HG03558 (cell line): ENCODE measurements around the gene TGFBI.

ENCODE experiments used
- ATAC-seq: cut with Tn5 transposase; IDR thresholded peaks from one replicate; pipeline ENCODE4 v1.9.1; 2021; ENCODE audit warnings: moderate number of reproducible peaks; ENCODE audit not compliant: unreplicated experiment; ENCODE audit errors: extremely low read depth

Gene TGFBI

DNA sequence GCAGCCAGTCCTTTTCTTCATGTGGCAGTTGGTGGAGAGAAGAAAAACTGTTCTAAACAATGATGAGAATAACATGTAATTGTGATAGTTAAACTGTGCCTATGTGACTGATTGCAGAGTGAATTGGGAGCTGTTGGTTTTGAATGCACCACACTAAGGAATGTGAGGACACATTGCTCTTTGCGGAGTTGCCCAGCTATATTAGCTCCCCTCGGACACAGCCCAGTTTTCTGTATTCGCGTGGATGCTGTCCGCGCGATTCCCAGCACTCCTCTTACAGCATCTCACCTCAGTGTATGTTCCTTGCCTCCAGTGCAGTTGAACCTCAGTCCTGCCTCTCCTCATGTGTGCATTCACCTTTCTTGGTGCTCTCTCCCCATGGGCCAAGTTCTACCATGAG lies 32.2 kb downstream of the TGFBI start:
- ATAC-seq: no peak

DNA sequence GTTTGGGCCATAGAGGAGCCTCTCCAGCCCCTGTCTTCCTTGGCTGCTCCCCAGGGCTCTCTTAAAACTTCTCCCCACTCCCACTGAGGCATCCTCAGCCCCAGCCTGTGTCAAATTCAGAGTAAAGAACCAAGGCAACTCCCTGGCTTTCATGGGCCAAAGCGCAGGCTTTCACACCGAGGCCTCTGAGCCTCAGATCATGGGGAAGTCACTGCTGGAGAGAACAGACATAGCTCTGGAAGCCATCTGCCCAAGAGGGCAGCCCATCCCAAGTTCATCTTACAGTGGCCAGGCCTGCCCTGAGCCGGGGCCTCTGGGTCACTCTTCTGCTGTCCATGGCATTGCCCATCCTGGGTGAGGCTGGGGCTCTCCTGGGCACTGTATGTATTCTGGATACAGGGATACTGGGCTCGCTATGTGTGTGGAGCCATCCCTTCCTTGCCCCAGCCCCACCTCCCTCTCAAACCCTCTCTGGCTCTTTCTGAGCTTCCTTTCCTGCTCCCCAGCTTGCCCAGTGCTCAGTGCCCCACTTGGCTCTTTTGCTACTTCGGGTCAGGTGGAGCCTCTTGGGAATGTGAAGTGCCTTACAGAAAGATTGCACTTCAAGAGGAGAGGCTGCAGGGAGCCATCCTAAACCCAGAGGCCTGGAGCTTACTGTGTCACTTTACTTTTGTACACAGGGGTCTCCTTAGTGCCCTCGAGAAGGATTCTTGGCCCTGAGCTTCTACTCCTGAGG lies 33.0 kb downstream of the TGFBI start:
- no peak for ATAC-seq

DNA sequence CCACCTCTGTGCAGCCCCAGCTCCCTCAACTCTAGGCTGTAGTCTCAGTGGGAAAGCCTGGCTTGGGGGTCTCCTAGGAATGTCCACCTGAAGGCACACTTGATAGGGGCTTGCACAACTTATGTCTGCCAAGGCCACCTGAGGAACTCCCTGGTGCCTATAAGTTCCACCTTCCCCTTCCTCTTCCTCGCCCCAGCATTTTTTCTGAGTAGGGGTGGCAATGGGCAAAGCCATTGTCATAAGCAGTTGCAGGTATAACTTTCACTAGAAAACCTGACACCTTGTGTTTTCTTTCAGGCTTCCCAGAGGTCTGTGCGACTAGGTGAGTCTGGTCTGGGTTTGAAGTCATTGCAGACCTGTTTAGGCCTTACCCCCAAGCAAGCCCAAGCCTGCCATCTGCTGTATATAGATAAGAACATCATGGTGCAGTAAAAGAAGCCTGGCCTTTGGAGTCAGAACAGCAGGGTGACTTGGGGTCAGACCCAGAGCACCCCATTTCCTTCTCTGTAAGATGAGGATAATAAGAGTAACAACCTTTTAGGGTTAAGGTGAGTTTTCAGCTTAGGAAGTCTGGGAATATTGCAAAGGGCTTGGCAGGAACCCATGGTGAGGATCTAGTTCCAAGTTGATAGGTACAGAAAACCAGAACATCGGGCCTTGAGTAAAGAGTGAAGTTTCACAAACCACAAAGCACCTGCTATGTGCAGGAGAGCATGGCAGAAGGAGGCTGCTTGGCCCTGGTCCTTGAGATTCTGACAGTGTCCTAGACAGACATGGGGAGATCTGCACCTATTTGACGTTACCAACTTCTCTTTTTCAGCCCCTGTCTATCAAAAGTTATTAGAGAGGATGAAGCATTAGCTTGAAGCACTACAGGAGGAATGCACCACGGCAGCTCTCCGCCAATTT lies 33.8 kb downstream of the TGFBI start:
- no peak for ATAC-seq

- no peak for ATAC-seq
Measured at GRCh38 chr5:136063778-136064465, 35.1 kb downstream of the TGFBI start.

DNA sequence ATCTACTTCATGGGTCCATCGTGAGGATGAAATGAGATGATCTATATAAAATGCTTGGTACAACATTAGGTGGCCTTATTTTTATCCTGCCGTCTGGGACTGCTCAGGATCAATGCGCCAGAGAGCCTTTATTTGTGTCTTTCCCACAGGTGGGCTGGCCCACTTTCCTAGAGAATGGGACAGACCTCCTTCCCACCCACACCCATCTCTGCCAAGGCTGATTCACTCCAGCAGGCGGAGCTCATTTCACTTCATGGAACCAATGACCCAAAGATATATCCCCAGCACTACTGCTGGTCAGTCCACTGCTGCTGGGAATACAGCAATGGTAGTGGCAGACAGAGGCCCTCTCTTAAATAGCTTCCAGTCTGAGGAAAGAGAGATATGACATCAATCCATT lies 35.7 kb downstream of the TGFBI start:
- no peak for ATAC-seq

GRCh38 chr5:136065588-136065987 lies 36.8 kb downstream of the TGFBI start:
- no peak for ATAC-seq

DNA sequence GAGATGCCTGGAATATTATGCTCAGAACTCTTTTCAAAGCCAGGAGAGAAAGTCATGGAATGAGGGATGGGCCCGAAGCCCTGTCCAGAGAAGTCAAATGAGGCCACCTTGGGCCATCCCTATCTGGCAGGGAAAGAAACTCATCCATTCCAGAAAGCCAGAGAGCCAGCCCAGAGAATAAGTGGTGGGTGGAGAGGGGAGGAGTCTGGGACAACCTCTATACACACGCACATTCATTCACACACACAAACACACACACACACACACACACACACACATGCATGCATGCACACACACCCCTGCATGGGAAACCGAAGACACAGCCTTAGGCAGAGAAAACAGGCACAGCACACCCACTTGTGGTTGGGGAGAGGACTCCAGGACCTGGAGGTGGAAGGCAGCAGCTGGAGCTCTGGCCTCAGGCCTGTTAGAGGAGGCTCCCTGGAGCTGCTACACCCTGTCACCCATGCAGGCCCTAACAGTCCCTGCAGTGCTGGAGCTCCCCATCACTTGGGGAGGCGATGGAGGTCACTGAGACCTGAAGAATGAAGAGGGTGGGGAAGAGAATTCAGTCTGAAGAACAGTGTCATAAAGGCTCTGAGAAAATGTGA lies 38.0 kb downstream of the TGFBI start:
- ATAC-seq: no peak

- no peak for ATAC-seq
Measured at GRCh38 chr5:136067422-136067821, 38.6 kb downstream of the TGFBI start.

DNA sequence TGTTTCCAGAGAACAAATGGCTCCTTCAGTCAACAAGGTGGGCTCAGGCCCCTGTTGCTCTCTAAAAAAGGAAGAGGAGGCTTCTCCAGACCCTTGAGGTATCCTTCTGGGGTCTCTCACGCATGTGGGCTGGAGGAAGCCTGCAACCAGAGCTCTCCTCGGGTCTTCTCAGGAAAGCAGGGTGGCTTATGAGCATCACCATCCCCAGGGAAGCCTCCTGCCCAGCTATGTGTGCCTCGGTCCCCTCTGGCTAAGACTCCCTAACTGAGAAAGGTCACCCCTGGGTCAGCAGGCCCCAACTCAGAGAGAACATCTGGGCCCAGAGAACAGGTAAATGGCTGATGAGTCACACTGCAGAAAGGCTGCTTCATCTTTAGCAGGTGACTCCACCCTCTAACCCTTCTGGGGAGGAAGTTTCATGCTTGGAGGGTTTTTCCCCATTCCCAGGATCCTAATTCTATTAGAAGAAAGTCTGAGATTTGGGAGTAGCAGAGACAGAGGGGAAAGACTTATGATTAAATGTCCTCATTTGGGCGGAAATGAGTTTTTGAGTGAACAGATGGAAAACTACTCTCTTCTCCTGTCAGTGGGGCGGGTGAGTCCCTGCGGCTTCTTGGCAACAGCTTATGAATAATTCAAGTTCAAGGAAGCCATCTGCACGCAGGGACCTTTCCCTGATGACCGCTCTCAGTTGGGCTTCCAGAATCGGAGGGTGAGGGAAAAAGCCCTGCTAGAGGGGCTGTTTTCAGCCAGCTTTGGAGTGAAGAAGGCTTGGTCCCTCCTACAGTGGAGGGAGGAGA lies 41.9 kb downstream of the TGFBI start:
- ATAC-seq: no peak

DNA sequence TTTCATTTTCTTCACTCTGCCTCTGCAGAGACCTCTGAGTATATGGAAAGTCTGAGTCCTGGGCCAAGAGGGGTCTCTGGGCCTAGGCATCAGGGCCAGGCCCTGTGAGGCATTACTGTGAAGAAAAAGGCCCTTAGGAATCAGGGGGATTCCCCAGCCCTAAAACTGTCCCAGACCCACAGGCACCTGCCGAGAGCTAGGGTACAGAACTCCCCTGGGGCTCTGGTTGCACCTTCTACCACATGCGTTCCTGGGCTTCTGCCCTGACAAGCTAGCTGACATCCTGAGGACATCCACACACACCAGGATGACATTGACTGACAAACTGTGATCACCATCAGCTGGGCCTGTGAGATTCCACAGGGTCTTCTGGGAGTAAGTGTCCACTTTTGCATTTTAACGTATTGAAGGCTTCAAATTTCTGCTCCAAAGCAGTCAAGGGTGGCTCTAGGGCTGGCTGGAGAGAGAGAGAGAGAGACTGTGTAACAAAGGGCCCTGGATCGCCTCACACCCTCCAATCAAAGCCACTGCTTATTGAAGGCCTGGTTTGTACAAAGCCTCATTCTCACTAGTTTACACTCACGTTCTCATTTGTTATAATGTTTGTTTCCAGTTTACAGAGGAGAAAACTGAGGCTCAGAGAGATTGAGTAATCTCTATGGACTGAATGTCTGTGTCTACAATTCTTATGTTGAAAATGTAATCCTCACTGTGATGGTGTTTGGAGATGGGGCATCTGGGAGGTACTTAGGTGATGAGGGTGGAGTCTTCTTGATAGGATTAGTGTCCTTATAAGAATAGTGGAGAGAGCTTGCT lies 45.1 kb downstream of the TGFBI start:
- peak; percentile 79 for ATAC-seq

DNA sequence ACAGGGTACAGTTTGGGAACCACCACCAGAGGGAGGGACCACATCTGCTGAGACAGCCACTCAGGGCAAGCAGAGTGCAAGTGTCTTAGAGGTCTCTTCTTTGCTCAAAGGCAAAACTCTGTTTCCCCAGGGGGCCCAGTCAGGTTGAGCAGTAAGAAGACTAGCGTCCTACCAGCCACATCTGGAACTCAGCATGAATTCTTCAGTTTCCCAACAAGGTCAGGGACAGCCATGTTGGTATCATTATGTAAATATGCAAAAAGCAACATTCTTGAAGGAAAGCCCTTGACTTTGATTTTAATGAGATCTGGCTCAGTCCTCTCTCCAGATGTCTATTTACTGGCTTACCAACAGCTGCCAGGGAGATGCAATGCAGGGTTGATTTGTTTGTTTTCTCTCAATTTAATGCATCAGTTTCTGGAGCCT lies 46.7 kb downstream of the TGFBI start:
- no peak for ATAC-seq

- ATAC-seq: no peak
Measured at GRCh38 chr5:136076067-136076466, 47.3 kb downstream of the TGFBI start.

GRCh38 chr5:136076881-136077445 lies 48.2 kb downstream of the TGFBI start:
- no peak for ATAC-seq

DNA sequence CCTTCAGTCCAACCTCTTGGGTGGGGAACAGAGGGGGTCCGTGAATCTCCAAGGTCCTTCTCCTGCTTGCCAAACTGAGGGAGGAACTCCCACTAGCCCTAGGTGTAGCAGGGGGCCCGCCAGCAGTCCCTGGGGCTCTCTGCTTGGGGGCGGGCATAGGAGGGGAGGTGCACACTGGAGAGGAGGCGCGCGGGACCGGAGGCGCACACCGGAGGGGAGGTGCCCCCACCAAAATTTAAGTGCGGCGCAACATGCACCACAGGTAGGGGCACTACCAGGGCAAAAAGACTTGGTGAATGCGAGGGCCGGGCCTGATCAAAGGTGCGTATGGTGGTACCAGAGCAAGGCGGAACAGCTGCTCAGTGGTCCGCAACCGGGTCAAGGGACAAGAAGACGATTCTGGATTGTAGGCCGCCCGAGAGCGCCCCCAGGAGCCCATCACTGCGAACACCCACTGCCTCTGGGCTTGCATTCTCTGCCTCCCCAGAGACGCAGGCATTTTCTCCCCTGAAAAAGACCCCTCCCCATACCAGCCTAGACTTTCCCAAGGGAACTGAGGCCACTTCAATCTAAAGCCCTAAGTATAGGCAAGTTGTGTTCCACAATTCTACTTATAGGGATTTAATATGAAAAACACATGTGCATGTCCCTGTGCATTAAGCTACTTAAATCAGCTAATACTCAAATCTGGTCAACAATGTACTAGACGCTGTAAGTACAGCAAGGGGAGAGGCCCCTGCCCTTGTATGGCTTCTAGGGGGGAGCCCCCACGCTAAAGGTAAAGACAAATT lies 50.6 kb downstream of the TGFBI start:
- ATAC-seq: no peak

DNA sequence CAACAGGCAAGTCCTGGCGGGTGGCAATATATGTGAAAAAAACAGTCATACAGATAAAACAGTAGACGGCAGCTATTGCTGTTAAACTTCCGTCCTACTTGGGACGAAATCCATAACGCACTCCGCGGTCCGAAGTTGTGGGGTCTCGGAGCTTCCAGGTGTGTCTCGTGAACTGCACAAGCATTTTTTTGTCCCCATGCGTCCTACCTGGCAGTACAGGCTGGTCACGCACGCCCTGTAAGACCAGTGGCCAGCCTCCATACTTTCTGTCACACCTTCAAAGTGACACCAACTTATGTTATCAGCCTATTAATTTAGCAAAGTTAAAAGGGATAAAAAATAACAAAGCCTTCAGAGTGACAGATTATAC lies 51.3 kb downstream of the TGFBI start:
- ATAC-seq: no peak

GRCh38 chr5:136080483-136081216 lies 51.9 kb downstream of the TGFBI start:
- ATAC-seq: peak; percentile 85

DNA sequence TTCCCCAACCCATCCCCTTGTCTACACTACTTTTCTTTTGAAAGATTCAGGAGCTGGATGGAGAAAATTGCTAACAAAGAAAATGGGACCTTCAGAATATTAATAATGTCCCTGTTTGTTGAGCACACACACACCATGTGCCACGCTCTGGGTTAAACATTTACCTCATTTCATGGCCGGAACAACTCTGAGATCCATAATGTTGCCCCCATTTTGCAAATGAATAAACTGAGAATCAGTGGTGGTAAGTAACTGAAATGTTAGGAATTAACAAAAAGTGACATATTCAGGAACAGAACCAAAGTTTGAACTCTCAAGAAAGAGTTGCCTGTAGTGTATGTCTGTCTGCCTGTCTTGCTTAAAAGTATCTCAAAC lies 52.4 kb downstream of the TGFBI start:
- no peak for ATAC-seq
